HG03571 (cell line): ENCODE results near the gene LPGAT1.
A peak's percentile ranks its signal among the peaks of the same experiment; 100 is the strongest.

ENCODE experiments used
- ATAC-seq: cut with Tn5 transposase; IDR thresholded peaks from one replicate; pipeline ENCODE4 v1.9.1; 2021; ENCODE audit not compliant: unreplicated experiment

LPGAT1 gene

GRCh38 chr1:211775170-211775569 is 55.4 kb downstream of the LPGAT1 start:
- no peak for ATAC-seq

- no peak for ATAC-seq
Measured at GRCh38 chr1:211764701-211765100, 65.9 kb downstream of the LPGAT1 start.

GRCh38 chr1:211762206-211762605 is 68.4 kb downstream of the LPGAT1 start:
- no peak for ATAC-seq

DNA sequence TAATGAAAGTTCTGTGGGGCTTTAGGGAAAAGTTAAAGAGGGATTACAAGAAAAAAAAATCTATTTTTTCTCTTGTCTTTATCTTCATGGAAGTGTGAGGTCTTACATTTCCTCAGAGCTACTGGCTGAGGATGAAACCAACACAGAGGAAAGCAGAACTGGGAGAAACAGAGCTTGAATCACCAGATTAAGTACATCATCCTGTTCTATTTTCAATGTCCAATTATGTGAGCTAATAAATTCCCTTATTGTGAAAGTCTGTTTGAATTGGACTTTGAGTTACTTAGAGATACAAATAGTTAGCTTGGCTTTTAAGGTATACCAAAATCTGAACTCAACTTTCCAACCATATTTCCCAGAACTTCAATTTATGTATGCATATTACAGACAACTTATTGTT is 69.2 kb downstream of the LPGAT1 start:
- ATAC-seq, result no peak

DNA sequence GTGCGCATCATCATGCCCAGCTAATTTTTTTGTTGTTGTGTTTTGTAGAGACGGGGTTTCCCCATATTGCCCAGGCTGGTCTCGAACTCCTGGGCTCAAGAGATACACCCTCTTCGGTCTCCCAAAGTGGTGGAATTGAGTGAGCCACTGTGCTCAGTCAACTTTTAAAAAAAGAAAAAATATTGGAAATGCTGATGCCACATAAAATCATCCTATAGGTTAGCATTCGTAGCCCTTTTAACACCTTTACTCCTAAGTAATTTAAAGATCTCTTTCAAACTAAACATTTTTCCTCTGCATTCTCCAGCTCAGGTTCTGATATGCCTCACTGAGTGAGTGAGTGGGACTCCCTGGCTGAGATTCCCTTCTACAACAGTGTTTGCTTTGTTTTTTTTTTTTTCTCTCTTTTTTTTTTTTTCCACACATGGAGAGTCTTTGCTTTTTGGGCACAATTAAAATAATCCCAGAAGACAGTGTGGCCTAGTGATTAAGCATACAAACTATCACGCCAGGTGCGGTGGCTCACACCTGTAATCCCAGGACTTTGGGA is 74.0 kb downstream of the LPGAT1 start:
- no peak for ATAC-seq

- no peak for ATAC-seq
Measured at GRCh38 chr1:211753649-211754251, 76.8 kb downstream of the LPGAT1 start.

DNA sequence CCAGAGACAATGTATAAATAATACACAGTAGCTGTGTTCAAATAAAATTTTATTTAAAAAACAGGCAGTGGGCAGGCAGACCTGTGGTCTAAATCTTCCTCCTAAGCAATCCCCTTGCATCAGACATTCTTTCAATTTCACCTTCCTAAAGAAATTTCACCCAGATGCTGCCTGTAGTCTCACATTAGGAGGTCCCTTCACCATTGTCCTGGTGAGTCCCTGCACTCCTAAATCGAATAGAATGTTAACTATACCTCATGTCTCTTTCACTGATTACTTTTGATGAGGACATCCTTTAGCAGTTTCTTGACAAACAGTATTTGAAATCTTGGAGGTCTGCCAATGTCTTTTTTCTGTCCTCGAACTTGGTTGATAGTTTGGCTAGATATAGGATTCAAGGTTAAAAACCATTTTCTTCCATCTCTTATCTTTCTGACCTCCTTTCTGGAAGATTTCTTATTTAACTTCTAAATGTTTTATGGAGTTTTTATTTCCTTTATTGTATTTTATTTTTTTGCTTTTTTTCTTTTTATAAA is 77.5 kb downstream of the LPGAT1 start:
- no peak for ATAC-seq

DNA sequence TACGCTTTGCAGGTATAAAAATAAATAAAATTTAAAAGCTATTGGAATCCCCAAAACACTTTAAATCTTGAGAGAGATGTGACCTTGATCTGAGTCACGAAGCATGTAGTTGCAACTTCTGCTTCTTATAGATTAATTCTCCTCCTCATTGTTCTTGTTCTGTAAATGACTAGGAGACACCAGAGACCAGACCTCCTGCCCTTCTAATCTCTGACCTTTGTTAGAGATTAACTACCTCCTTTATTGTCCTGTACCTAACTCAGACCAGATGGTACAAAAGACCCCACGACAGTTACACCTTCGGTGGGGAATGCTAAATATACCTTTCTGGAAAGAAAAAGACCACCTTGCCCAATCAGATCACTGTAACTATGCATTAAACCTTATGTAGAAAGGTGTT is 78.2 kb downstream of the LPGAT1 start:
- ATAC-seq, result no peak

DNA sequence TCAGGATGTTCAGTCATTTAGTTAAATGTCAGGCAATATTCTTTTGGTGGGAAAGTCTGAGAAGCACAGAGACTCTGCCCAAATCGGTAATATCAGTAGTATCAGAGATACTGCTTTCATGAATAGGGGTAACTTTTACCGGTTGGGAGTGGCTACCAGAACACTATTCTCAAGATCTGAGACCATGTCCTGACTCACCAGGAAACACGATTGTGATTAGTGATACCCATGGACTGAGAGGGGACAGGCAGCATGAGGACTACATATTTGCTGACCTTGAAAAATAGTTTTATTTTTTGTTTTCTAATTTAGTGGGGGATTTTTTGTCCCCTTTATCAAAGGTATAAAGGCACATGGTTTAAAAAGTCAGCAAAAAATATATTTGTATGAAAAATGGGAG is 79.1 kb downstream of the LPGAT1 start:
- ATAC-seq, result no peak

DNA sequence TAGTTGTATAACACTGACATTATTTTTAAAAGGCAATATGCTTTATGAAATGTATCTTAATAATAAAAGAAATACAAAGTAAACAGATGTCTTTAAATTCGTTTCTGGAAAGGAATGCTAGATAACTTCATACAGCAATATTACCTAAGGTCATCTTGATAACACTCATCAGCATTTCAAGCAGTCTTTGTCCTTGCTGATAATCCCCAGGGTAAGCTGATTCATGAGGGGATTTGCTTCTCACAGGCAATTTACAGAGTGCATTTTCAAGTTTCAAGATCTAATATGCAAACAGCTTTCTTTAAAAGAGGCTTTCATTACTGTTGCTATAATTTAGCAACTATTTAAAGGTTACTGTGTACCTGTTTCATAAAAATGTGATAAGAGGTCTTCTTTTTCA is 80.0 kb downstream of the LPGAT1 start:
- no peak for ATAC-seq

DNA sequence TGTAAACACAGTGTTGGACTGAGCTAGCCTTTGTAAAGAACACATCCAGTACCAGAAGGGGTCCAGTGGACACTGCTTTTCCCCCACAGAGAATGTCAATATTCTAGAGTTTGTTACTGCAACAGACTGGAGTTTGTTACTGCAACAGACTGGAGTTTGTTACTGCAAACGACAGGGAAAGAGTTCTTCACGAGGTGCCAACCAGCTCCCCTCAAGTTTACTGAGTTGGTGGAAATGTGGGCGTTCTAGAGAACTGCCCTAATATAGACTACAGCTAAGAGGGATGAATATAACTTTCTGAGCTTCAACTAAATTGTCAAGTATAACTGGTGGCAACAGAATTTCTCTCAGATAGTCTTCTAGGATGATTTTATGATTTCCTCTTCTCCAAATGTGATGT is 81.3 kb downstream of the LPGAT1 start:
- ATAC-seq, result no peak

DNA sequence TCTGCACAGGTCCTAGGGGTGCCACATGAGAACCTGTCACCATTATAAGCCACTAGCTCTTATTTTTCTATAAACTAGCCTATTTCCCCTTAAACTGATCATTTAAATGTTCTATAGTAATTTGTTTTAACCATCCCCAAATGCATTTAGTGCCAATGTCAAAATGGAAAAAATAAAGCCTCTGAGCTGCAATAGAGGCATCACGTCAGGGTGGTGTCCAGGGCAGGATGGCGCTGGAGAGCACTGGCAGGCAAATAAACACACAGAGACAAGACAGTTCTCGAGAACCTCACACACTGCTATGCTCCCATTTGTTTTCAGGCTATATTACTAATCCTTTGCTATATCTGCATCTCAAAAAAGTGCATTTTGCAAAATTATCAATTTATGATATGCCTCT is 81.8 kb downstream of the LPGAT1 start:
- ATAC-seq, result no peak

- ATAC-seq, result no peak
Measured at GRCh38 chr1:211742889-211743529, 87.6 kb downstream of the LPGAT1 start.

- no peak for ATAC-seq
Measured at GRCh38 chr1:211742272-211742671, 88.3 kb downstream of the LPGAT1 start.

DNA sequence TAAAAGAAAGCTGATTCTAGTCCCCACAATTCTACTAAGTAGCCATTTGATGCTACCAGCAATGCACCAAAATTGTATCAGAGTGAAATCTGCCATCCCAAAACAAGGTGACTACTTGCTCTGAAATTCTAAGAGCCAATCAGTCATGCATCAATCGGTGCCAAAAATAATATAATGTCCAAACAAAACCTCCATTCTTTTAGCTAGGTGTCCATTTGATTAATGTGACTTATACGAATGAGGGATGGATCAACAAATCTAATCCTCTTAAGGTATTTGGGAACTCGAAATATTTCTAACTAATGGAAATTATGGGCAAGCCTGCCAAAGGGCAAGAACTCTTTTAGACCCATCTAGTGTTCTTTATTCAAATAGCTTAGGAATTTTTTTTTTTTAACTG is 88.8 kb downstream of the LPGAT1 start:
- no peak for ATAC-seq

DNA sequence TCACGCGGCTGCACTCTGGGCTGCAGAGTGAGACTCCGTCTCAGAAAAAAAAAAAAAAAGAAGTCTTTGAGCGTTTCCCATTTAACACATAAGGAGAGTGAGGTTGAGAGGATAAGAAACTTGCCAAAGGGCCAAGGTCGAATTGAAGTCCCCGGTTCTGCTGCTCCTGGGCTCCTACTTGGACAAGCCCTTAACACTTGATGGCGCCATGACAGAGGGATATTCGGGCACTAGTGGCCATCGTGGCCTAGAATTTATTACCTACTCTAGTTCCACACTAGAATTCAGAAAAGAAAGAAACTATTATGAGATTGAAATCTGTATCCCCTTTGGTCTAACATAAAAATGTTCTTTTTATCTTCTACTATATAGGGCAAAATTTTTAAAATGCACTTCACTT is 89.4 kb downstream of the LPGAT1 start:
- ATAC-seq, result no peak

- peak; percentile 44 for ATAC-seq
Measured at GRCh38 chr1:211739671-211740411, 90.7 kb downstream of the LPGAT1 start.

- no peak for ATAC-seq
Measured at GRCh38 chr1:211738691-211739301, 91.8 kb downstream of the LPGAT1 start.

DNA sequence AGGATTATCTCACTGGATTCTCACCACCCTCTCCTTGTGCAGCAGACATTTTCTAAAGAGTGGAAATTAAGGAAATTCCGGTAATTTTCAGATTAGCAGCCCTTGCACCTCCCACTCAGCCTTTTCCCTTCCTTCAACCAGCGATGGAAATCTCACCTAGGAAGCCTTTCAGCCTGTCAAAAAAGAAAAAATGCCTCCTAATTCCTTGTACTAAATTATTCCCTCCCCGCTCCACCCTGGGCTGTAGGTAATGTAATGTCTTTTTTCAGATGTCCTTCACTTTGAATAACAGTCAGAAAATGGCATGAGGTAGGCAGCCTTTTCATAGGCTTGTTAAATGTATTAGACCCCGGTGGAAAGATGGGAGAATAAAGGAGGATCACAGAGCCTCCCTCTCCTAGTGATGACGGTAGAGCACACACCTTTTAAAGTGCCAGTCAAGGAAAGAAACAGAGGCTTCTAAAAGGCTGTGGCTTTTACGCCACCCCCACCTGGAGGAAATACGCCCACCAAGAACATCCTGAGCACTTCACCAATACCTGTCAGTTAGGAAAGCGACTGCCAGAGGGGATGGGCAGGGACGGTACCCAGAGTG is 92.4 kb downstream of the LPGAT1 start:
- ATAC-seq, result no peak

- no peak for ATAC-seq
Measured at GRCh38 chr1:211737115-211738035, 93.2 kb downstream of the LPGAT1 start.
